ENCODE results near the gene ASCL5.

- TF ChIP-seq POLR2AphosphoS5 (IDR thresholded peaks at IDR 0.05; ENCODE audit: low read depth, low read length) (no peak), POLR2A (IDR thresholded peaks at IDR 0.05; ENCODE audit: low read depth, low read length) (no peak)
Measured at GRCh38 chr1:201103666-201104065, 23.3 kb downstream of the ASCL5 start.
